Measurements from ENCODE around the gene GLRX.
A peak's percentile ranks its signal among the peaks of the same experiment; 100 is the strongest.
"Not testable (repeated sequence)": the region's sequence is repeated elsewhere in the genome, so short reads cannot be mapped to it uniquely, and the experiment has no call there.

GLRX gene

DNA sequence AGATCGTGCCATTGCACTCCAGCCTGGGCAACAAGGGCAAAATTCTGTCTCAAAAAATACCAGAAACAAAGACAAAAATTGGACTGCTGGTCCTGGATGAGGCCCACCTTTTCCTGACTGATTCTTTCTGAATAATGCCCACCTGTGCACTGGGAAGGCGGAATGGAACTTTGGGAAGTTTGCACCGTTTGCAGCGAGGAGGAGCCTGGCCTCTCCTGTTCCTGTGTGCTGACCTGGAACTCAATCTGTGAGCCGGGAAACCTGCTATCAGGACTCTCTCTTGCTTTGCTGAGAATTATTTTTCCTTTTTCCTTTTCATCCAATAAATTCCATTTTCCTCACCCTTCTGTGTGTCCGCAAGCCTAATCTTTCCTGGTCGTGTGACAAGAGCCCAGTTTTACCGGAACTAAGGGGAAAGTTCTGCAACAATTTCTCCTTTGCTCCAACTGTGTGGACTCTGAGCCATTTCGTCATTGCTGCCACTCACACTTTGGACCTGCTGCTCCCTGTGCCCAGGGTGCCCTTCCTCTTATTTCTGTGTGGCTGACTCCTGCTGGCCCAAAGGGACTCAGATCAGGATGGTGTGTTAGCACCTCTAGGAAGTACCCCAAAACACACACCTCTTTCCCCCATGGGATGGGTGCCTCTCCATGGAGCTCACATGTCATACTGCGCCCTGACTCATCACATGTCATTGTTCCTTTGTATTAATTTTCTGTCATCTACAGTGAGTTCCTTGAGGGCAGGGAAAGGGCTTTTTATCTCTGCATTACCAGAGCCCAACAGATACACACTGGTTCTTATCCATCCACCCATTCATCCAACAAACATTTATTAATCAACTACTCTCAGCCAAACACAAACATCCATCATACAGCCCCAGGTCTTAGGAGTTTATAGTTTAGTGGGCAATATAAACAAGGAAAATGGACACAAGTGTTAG, 4.7 kb upstream of the GLRX start:
- DNase-seq, result peak; percentile 59 to 85
- TF ChIP-seq POLR2A (IDR thresholded peaks at IDR 0.05; ENCODE audit: low read length) (peak; percentile 26), GATA1 (IDR thresholded peaks at IDR 0.05; ENCODE audit: low read depth, low read length) (no peak)

- DNase-seq, result peak; percentile 50 to 81
- TF ChIP-seq POLR2A (IDR thresholded peaks at IDR 0.05; ENCODE audit: low read length) (no peak), GATA1 (IDR thresholded peaks at IDR 0.05; ENCODE audit: low read depth, low read length) (peak; percentile 42)
These were observed 3.0 kb upstream of the GLRX start for GRCh38 chr5:95825495-95825894.

- no peak for TF ChIP-seq POLR2A (IDR thresholded peaks at IDR 0.05; ENCODE audit: low read length)
- TF ChIP-seq GATA1 (IDR thresholded peaks at IDR 0.05; ENCODE audit: low read depth, low read length), result no peak
- DNase-seq, result peak in 1 of 2 experiments; percentile 34
These were observed 2.2 kb upstream of the GLRX start for GRCh38 chr5:95824747-95825146.

DNA sequence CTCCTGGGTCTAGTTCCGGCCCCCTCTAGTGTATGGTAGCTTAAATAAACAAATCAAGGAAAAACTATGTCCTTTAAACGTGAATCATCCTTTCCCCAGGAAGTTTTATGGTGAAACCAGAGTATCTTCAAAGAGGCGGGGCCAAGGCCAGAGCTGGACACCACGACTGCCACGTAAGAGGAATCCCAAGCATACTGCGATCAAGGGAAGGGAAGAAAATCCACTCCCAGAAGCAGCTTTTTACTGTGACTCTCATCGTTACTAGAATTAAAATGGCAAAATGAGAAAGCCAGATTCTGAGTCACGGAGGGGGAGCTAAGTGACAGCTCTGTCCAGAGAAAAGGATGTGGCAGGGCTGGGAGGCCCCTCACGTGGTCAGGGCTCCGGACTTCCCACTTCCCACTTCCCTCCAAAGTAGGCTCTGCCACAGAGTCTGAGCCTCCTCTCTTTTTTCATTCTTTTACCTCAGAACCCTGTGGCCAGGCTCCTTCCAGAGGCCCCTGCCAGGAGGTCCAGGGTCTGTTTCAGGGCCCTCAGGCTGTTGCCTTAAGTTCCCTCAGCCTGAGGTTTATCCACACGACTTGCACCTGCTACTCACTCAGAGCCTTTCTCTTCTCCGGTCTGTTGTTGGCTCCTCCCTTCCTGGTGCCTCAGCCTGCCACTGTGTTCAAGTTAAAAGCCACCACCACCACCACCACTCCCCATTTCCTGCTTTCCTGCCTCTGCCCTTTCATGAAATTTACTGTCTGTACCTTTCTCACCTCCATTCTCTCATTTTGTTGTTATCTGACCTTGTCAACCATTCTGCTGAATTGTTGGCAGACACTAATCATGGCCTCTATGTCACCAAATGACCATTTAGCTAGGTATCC, 1.4 kb upstream of the GLRX start:
- TF ChIP-seq POLR2A (IDR thresholded peaks at IDR 0.05; ENCODE audit: low read length) (peak; percentile 53), GATA1 (IDR thresholded peaks at IDR 0.05; ENCODE audit: low read depth, low read length) (no peak)
- peak; percentile 56 to 59 for DNase-seq

GRCh38 chr5:95823218-95823737, 752 bp upstream of the GLRX start:
- TF ChIP-seq POLR2A (IDR thresholded peaks at IDR 0.05; ENCODE audit: low read length), result no peak
- DNase-seq, result no peak

GRCh38 chr5:95822043-95822541, 434 bp downstream of the GLRX start:
- peak; percentile 72 to 74 for DNase-seq
- TF ChIP-seq GATA1 (IDR thresholded peaks at IDR 0.05; ENCODE audit: low read depth, low read length), result no peak
- TF ChIP-seq POLR2A (IDR thresholded peaks at IDR 0.05; ENCODE audit: low read length), result no peak

GRCh38 chr5:95821110-95822021, 1.2 kb downstream of the GLRX start:
- TF ChIP-seq POLR2A (IDR thresholded peaks at IDR 0.05; ENCODE audit: low read length), result no peak
- DNase-seq, result peak; percentile 51 to 56

GRCh38 chr5:95818181-95819147, 4.1 kb downstream of the GLRX start:
- DNase-seq, result peak; percentile 30 to 36
- TF ChIP-seq POLR2A (IDR thresholded peaks at IDR 0.05; ENCODE audit: low read length), result no peak
- no peak for TF ChIP-seq GATA1 (IDR thresholded peaks at IDR 0.05; ENCODE audit: low read depth, low read length)

DNA sequence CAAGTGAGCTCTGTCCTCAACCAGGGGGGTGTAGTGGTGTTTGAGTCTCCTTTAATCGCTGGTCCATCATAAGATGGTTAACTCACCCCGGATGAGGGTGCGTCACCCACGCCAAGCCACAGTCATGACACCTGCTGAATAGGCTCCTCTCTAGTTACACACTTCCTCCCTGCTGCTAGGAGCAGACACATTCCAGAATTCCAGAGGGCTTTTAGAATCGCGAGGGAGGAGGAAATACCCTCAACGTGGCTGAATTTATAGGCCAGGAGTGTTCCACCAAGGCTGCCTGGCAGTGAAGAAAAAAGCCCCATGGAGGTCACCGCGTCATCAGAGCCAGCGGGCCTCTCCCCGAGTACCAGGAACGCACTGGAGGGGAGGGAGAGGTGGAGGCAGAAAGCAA, 5.1 kb downstream of the GLRX start:
- TF ChIP-seq GATA1 (IDR thresholded peaks at IDR 0.05; ENCODE audit: low read depth, low read length), result no peak
- TF ChIP-seq POLR2A (IDR thresholded peaks at IDR 0.05; ENCODE audit: low read length), result no peak
- no peak for DNase-seq

- DNase-seq, result no peak
- no peak for TF ChIP-seq GATA1 (IDR thresholded peaks at IDR 0.05; ENCODE audit: low read depth, low read length)
- no peak for TF ChIP-seq POLR2A (IDR thresholded peaks at IDR 0.05; ENCODE audit: low read length)
These were observed 5.8 kb downstream of the GLRX start for GRCh38 chr5:95816776-95817175.

GRCh38 chr5:95816341-95816740, 6.2 kb downstream of the GLRX start:
- no peak for DNase-seq
- TF ChIP-seq POLR2A (IDR thresholded peaks at IDR 0.05; ENCODE audit: low read length) (no peak), GATA1 (IDR thresholded peaks at IDR 0.05; ENCODE audit: low read depth, low read length) (no peak)

- no peak for DNase-seq
- TF ChIP-seq GATA1 (IDR thresholded peaks at IDR 0.05; ENCODE audit: low read depth, low read length), result no peak
- TF ChIP-seq POLR2A (IDR thresholded peaks at IDR 0.05; ENCODE audit: low read length), result no peak
These were observed 7.3 kb downstream of the GLRX start for GRCh38 chr5:95815155-95815729.

DNA sequence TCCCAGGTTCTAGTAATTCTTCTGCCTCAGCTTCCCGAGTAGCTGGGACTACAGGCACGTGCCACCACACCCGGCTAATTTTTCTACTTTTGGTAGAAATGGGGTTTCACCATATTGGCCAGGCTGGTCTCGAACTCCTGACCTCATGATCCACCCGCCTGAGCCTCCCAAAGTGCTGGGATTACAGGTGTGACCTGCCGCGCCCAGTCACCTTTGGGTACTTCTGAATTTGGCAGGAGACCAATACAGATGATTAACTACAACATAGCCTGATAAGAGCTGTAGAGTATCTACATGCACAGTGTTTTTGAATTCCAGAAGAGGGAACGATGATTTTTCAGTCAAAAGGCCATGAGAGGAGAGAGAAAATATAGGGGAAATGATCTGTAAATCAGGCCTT, 9.5 kb downstream of the GLRX start:
- not testable (repeated sequence) for DNase-seq

Measured in erythroblast (primary cell).